ENCODE results near the gene DSG2. TPM values are rescaled to one million over a fixed set of nuclear protein-coding genes. Genes with fewer than 3 reads are reported as not detected.

The DSG2 gene
- polyA plus RNA-seq, 1 donor from 2014 or later, result 0.94 TPM

GRCh38 chr18:31563778-31564177 lies 65.8 kb downstream of the DSG2 start:
- H3K36me3 ChIP-seq (ENCODE audit: insufficient read depth, low read length), result no peaks in the 10 kb centered on the region
- TF ChIP-seq POLR2AphosphoS5 (IDR thresholded peaks at IDR 0.05) (no peak), EZH2 (IDR thresholded peaks at IDR 0.05; ENCODE audit: borderline replicate concordance, insufficient read depth, low read length, poor library complexity, severe bottlenecking) (no peak), RAD21 (conservative IDR thresholded peaks at IDR 0.05) (no peak), REST (IDR thresholded peaks at IDR 0.05; ENCODE audit: borderline replicate concordance) (no peak), EP300 (conservative IDR thresholded peaks at IDR 0.05; ENCODE audit: poor library complexity, severe bottlenecking) (no peak)
- no peaks in the 10 kb centered on the region for H3F3A ChIP-seq (ENCODE audit: insufficient read depth, low read length, poor library complexity, severe bottlenecking)
- no peaks in the 10 kb centered on the region for H4K20me1 ChIP-seq (ENCODE audit: insufficient read depth)
- H3K9me2 ChIP-seq (ENCODE audit: insufficient read depth, low read length), result no peaks in the 10 kb centered on the region
- H3K4me2 ChIP-seq (ENCODE audit: low read length), result no peak overlapping the region
- H3K27ac ChIP-seq (ENCODE audit: low read length), result no peak overlapping the region
- H3K27me3 ChIP-seq (ENCODE audit: insufficient read depth, low read depth, low read length), result no peaks in the 10 kb centered on the region
- H3K79me2 ChIP-seq (replicated peaks; ENCODE audit: insufficient read depth, low read length), result no peaks in the 10 kb centered on the region
- no peak overlapping the region for H2AFZ ChIP-seq (ENCODE audit: low read depth, low read length)
- H3K9me3 ChIP-seq (ENCODE audit: low read length), result no peaks in the 10 kb centered on the region
- no peak overlapping the region for H3K4me3 ChIP-seq (ENCODE audit: low read length)
- no peak overlapping the region for H3K9ac ChIP-seq (ENCODE audit: low read length)

DNA sequence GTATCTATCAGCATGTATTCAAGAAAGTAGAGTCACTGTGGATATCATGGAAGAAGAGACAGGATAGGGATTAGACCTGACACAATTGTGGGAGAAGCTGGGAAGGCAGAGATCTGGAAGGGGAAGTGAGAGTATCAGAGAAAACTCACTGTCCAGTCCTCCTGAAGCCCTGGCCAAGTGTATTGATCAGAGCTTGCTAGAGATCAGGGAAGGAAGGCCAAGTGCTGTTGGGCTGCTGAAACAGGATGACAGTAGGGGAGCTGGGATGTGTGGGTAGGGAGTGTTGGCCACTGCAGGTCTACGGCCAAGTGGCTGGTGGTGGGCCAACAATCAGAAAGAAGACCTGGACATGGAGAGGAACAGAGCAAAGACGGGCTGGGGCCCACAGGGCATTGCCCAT lies 67.4 kb downstream of the DSG2 start:
- TF ChIP-seq EZH2 (IDR thresholded peaks at IDR 0.05; ENCODE audit: borderline replicate concordance, insufficient read depth, low read length, poor library complexity, severe bottlenecking) (no peak), POLR2AphosphoS5 (IDR thresholded peaks at IDR 0.05) (no peak)
- Histone ChIP-seq H3K9me2 (ENCODE audit: insufficient read depth, low read length) (no peaks in the 10 kb centered on the region), H3K27ac (ENCODE audit: low read length) (no peak overlapping the region), H4K20me1 (ENCODE audit: insufficient read depth) (no peaks in the 10 kb centered on the region), H3K9ac (ENCODE audit: low read length) (no peak overlapping the region), H2AFZ (ENCODE audit: low read depth, low read length) (no peak overlapping the region), H3K79me2 (replicated peaks; ENCODE audit: insufficient read depth, low read length) (no peaks in the 10 kb centered on the region), H3K9me3 (ENCODE audit: low read length) (no peaks in the 10 kb centered on the region), H3F3A (ENCODE audit: insufficient read depth, low read length, poor library complexity, severe bottlenecking) (no peaks in the 10 kb centered on the region), H3K27me3 (ENCODE audit: insufficient read depth, low read depth, low read length) (no peaks in the 10 kb centered on the region), H3K4me2 (ENCODE audit: low read length) (no peak overlapping the region), H3K36me3 (ENCODE audit: insufficient read depth, low read length) (no peaks in the 10 kb centered on the region), H3K4me3 (ENCODE audit: low read length) (no peak overlapping the region)

DNA sequence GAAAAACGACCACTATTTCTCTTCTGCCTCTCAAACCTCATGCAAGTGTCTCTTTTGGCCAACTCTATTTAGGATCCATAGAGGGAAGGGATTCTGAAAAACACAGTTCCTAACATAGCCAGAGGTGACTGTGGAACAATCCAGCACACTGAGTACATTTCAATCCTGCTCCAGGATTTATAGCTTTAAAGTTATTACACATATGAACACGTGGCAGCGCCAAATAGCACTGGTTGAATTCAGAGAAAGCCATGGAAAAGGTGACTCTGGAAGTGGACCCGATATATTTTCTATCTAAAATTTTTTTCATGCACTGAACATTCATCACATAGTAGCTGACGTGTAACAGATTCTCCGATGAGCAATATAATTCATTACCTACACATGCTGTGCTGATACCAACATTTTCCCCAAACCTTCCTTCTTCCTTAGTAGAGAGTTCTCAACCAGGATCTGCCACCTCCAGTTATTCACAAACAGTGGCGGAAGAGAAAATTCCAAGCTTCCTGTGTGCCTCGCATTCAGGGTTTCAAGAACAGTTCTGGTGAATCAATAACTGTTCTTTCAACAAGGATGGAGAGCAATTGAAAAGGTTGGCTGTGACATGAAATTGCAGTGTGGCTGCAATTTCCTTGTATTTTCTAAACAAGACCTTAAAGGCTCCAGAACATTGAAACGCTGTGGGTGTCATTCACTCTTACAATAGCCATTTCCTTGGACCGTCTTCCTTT lies 68.0 kb downstream of the DSG2 start:
- H2AFZ ChIP-seq (ENCODE audit: low read depth, low read length), result no peak overlapping the region

More for the DNA sequence above, 68.0 kb downstream of the DSG2 start:
- Histone ChIP-seq H3K4me2 (ENCODE audit: low read length) (no peak overlapping the region), H3K79me2 (replicated peaks; ENCODE audit: insufficient read depth, low read length) (no peaks in the 10 kb centered on the region), H3K9me3 (ENCODE audit: low read length) (no peaks in the 10 kb centered on the region), H3K9ac (ENCODE audit: low read length) (no peak overlapping the region), H3K9me2 (ENCODE audit: insufficient read depth, low read length) (no peaks in the 10 kb centered on the region), H3K27ac (ENCODE audit: low read length) (no peak overlapping the region), H3F3A (ENCODE audit: insufficient read depth, low read length, poor library complexity, severe bottlenecking) (no peaks in the 10 kb centered on the region), H4K20me1 (ENCODE audit: insufficient read depth) (no peaks in the 10 kb centered on the region), H3K36me3 (ENCODE audit: insufficient read depth, low read length) (no peaks in the 10 kb centered on the region), H3K4me3 (ENCODE audit: low read length) (no peak overlapping the region), H3K27me3 (ENCODE audit: insufficient read depth, low read depth, low read length) (no peaks in the 10 kb centered on the region)
- TF ChIP-seq REST (IDR thresholded peaks at IDR 0.05; ENCODE audit: borderline replicate concordance), result no peak
- TF ChIP-seq TAF1 (IDR thresholded peaks at IDR 0.05; ENCODE audit: low read depth), result no peak
- no peak for TF ChIP-seq POLR2AphosphoS5 (IDR thresholded peaks at IDR 0.05)
- TF ChIP-seq SMC3 (conservative IDR thresholded peaks at IDR 0.05; ENCODE audit: poor library complexity), result no peak
- TF ChIP-seq EZH2 (IDR thresholded peaks at IDR 0.05; ENCODE audit: borderline replicate concordance, insufficient read depth, low read length, poor library complexity, severe bottlenecking), result no peak
